G401 (cell line): Measurements from ENCODE around the gene RMDN2. TPM values are rescaled to one million over a fixed set of nuclear protein-coding genes. Genes with fewer than 3 reads are reported as not detected.

Experiments used
- DNase-seq: peaks from one replicate; pipeline ENCODE4 v3.0.0-alpha.2; 2015; ENCODE audit warnings: low spot score
- in situ Hi-C: cut with HindIII; loops from 2 replicates; pipeline ENCODE4 v1.10.0; 2016; ENCODE audit warnings: low sequenced_read_pairs, mixed read lengths
- total RNA-seq: library from RNA; depleted of rRNA; stranded (reverse); fragments of >200 nt; shearing (Covaris generic); gene quantifications from 2 replicates; pipeline ENCODE4 v1.2.3, GENCODE V29; 2014

RMDN2 gene
- total RNA-seq, 1 experiment from 2014 or later: 1.3 TPM

DNA sequence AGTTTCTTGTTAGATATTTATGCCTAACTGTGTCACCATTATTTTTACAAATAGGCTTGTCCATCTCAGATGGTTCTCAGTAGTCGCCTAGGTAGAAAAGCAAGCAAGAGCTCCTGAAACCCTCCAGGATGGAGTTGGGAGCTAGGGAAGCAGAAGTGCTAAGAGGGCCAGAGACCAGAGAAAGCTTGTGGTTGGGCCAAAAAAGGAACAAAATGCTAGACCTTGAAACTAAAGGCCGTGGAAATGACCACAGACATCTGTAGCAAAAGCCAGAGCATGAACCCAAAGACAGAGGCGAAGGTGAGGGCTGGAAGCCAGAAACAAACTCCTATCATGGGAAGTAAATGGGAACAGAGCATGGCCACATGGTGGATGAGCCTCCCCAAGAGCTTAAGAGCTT lies 29.9 kb upstream of the RMDN2 start:
- in situ Hi-C loops: no loop called here
- DNase-seq: no peak

DNA sequence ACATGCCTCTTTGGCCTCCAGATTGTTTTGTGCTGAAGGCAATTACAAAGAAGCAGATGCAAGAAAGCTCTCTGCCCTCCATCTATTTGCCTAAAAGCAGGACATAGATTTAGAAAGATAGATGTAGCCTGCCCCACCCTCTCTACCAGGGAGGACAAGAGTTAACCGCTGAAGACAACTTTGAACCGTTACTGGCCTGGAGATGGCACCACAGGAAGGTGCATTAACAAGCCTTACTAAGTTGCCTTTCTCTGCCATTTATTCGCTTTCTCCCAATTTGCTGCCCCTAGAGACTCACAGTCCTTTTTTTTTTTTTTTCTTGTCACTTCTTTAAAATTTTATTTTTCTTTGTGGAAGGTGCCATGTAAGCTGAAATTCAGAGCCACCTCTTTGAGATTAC lies 28.8 kb upstream of the RMDN2 start:
- no peak for DNase-seq
- in situ Hi-C loops: no loop called here

DNA sequence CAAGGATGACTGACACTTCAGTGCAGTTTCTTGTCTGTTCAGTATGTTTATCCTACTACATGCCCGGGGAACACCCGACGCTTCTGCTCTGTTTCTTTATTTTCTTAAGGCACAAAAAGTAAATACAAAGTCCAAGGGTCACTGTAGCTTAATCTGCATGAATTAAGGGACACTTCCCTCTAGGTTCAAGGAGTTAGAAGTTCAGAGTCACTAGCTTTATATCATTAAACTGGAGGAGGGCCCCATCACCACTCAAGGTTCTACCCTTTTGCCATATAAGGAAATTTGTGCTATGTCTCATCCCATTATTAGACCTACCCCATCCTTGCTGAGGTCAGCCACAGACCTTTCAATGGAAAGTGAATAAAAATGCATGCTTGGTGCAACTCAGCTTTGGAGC lies 27.6 kb upstream of the RMDN2 start:
- DNase-seq: no peak
- in situ Hi-C loops: no loop called here

DNA sequence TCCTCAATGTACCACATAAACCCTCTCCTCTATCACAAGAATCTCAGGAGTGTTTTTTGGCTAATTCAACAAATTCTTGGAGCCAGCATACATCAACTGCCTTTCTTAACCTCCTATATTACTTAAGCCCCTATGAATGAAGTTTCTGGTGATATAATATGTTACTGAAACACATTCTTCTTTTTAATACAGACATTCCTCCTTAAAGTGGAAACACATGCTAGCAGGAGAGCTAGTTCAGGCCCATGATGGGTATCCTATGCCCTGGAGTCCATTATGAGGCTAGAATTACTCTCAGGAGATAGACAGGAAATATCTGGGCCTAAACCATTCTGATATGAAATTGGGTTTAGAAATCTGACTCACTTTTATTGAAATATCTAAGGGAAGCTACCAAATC lies 26.6 kb upstream of the RMDN2 start:
- DNase-seq: no peak
- in situ Hi-C loops: no loop called here

DNA sequence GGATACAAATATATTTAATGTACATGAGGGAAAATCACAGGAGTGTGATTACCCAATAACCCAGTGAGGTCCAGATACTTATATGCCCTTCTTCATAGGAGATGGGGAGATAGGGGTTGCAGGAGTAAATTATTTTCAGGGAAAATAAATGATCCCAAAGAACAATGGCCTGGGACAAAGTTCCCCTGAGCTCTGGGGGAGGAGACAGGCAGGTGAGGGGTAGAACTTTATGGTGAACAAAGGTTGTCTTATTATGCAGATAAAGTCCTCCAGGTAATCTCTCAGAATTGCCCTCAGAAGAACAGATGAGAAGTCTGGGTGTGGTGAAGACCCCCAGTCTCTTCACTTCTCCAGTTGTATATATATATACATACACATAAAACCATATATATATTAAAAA lies 22.1 kb upstream of the RMDN2 start:
- in situ Hi-C loops: no loop called here

DNA sequence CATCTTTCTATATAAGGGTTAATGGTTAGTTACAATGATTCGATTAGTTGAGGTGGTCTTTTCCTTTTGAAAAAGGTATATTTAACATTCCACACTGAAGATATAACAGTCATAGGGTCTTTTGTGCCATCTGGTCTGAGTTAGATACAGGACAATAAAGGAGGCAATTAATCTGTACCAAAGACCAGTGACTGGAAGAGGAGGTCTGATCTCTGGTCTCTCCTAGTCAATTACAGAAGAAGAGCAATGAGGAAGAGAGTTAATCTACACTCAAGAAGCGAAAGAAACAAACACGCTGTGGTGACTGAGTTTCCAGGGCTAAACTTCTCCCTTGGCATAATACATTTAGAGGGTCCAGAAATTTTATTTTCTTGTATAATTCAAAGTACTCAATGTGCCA lies 20.7 kb upstream of the RMDN2 start:
- in situ Hi-C loops: no loop called here
- no peak for DNase-seq

More for the DNA sequence above, 22.1 kb upstream of the RMDN2 start:
- DNase-seq: no peak

DNA sequence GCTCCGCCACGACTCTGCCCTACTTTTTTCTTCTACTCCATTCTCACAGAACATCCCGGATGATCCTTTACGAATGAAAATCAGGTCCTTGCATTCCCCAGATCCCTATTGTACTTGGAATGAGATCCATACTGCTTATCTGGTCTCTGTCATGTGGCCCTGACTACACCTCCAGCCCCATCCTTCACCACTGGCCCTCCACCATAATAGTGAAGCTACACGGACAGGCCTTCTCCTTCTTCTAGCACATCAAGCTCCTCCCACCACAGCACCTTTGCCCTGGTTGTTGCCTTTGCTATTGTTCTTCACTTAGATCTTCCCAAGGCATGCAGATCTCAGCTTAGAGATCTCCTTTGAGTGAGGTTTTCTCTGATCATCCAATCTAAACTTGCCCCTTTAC lies 20.1 kb upstream of the RMDN2 start:
- in situ Hi-C loops: no loop called here

DNA sequence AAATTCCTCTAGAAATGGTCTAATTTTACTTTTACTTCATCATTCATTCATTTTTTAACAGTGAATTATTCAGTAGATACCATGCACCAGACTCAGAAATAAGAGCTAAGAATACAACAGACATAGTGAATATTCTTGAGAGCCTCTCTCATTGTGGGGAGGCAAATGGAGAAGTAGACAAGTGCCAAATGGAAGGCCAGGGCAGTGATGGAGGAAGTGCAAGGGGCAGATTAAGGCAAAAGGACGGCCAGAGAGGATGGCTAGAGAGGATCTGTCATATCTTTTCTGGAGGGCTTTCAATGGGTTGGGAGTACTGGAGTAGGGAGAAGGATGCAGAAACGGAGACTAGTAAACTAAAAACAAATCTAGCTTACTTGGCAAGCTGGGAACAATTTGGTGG lies 19.0 kb upstream of the RMDN2 start:
- no peak for DNase-seq
- in situ Hi-C loops: no loop called here

More for the DNA sequence above, 20.1 kb upstream of the RMDN2 start:
- no peak for DNase-seq

DNA sequence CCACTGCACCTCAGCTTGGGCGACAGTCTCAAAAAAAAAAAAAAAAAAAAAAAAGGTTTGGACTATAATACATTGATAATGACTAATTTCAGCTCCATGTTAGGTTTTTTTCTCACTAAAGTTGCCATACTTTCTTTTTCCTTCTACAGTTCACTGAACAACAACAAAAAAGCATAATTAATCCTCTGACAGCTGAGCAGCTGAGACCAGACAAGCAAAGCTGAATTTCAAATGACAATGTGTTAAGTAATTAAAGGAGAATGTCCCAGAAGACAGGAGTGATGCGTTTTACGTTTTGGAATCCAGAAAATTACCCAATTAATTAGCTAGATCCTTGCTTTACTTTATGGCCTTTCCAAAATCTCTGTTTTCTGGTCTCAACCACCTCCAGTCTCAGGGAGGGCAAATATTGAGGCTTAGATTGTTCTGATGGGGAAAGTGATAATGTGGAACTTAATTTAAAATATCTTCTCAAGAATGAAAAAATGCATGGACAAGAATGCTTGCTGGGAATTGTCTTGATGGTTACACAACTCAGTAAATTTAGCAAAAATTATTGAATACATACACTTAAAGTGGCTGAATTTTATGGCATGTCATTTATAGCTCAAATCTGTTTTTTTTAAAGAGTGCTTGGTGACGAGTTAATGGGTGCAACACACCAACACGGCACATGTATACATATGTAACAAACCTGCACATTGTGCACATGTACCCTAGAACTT lies 17.4 kb upstream of the RMDN2 start:
- in situ Hi-C loops: no loop called here
- no peak for DNase-seq

DNA sequence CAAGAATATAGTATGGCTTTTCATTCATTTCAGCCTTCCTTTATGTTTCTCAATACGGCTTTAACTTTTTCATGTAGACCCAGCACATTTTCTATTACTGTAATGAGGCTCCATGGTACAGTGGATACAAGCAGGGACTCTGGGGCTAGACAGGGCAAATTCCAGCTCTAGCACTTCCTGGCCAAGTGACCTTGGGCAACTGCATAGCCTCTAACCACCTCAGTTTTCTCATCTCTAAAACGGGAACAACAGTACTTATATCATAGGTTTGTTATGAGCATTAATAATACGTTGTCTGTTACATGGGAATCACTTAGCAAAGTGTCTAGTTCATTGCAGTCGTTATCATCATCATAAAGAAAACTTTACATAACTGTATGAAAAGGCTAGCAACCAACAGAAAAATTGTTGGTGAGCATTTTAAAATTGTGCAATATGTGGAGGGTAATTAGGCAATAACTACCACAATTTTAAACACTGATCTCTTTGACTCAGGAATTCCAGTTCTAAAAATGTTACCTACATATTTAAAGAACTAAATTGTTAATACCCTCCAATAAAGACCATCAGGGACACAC lies 13.7 kb upstream of the RMDN2 start:
- in situ Hi-C loops: no loop called here
- DNase-seq: no peak

DNA sequence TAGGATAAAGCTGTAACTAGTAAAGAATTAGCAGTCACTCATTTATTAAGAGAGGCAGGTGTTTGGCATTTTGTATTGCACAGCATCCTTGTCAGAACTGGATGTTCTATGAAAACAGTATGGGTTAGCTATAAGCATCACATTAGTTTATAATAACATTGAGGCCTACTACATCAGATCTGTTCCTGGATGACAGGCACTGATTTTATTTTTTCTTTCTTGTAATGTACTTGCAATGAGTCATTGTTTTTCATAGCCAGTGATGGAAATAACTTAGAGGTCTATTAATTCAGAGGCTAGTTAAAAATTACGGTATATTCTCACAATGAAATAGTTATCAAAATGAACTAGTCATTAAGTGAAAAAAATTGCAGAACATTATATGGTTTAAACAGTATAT lies 13.0 kb upstream of the RMDN2 start:
- DNase-seq: no peak
- in situ Hi-C loops: no loop called here

DNA sequence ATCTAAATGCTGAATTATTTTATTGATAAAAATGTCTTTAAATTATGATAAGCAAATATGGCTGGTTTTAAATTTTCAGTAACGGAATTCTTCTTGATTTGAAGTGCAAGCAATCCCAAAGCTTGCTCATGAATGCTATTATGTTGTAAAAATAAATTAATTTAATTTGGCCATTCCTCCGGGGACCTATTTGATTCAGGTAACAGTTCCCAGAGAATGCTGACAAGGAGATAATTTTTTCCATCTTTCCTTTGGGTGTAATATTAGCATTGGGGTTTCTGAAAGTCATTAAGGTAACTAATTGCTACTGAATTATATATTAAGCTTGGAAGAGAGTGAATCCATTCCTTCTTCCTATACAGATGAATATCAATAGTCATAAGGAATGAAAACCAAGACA lies 12.5 kb upstream of the RMDN2 start:
- in situ Hi-C loops: no loop called here
- DNase-seq: no peak

DNA sequence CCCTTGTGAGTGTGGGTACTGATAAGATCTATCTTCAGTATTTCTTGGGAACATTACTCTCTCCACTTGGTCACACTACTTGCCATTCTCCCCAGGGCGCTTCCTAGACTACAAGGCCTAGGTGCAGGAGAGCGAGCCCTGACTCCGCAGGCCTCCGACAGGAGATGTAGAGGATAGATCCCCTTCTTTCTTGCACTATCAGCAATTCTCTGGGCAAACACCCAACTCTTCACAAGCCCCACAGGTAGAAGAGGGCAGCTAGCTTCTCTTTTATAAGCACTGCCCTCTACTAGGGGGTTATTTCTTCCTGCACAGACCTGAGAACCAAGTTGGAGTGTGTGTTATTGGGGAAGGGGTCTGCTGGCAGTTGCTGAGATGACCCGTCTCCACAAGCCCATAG lies 10.7 kb upstream of the RMDN2 start:
- no peak for DNase-seq
- in situ Hi-C loops: no loop called here

DNA sequence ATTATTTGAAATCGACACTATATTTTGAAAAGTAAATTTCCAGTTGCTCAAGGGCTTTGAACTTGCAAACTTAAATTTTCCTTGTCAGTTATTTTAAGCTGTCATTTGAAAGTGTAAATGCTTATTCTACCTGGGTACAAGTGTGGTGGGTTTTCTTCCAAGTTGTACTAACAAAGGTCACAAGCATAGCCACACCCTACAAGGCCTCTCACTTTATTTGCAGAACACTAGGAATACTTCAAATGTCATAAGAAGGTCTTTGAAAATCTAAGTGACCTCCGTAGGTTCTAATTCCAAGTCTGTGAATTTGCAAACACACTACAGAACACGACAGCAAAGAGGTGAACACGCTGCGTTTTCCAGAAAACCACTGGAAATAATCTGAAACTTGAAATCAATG lies 9.3 kb upstream of the RMDN2 start:
- in situ Hi-C loops: no loop called here

DNA sequence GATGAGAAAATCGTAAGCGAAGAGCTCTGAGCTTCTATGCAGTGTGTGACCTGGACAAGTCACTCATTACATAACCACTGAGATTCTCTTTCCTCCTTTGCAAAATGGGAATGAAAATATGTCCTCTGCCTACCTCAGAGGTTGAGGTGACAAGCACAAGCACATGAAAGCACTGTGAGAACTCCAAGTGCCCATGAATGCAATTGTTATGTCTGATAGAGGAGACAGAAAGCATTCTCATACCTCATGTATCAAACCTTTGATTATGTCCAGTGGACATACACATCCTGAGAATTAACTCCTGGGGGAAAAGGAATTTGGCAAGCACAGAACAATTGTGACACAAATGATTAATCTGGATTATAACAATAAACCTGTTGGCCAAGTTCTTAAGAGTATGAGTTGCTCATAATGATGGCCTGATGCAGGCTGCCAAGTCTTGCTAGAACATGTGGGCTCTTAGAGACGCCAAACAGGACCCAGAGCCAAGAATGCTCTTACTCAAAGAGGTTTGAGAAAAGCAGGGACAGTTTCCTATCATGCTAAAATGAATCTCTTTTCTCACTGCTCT lies 8.5 kb upstream of the RMDN2 start:
- in situ Hi-C loops: no loop called here
- DNase-seq: peak; percentile 13

More for the DNA sequence above, 9.3 kb upstream of the RMDN2 start:
- DNase-seq: no peak

DNA sequence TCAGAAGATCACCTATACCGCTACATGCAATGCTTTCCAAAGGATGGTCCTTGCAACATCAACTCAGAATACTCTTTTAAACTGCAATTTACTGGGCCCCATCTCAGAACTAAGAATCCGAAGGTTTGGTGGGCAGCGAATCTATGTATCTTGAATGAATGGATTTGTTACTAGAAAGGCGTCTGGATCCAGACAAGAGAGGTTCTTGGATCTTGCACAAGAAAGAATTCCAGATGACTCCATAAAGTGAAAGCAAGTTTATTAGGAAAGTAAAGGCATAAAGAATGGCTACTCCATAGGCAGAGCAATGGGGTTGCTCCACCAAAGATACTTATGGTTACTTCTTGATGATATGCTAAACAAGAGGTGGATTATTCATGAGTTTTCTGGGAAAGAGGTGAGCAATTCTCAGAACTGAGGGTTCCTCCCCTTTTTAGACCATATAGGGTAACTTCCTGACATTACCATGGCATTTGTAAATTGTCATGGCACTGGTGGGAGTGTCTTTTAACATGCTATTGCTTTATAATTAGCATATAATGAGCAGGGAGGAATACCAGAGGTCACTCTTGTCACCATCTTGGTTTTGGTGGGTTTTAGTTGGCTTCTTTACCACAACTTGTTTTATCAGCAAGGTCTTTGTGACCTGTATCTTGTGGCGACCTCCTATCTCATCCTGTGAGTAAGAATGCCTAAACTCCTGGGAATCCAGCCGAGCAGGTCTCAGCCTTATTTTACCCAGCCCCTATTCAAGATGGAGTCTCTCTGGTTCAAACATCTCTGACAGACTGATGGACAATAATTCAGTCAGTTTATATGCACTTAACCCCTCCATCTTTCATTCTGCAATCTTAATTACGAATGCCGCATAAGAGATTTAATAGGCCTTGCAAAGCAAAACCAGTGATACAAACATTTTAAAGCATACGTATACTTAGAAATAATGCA lies 7.5 kb upstream of the RMDN2 start:
- in situ Hi-C loops: no loop called here
- no peak for DNase-seq

DNA sequence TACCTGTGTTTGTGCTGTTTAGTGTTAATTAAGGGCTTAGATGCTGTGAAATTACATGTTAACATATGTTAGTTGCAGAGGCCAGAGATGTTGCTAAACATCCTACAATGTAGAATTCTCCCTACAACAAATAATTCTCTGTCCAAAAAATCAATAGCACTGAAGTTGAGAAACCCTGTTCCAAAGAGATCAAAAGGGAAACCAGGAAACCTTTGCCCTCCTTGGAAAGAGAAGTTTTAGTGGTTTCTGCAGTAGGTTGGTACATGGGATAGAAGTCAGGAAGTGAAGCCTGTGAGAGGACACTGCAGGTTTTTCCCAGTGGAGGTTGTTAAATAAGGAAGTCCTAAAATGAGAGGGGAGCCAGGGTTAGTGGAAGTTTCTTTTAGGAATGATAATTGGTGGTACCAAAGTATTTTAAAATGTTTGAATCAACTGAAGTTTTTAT lies 6.3 kb upstream of the RMDN2 start:
- in situ Hi-C loops: no loop called here
- DNase-seq: no peak

DNA sequence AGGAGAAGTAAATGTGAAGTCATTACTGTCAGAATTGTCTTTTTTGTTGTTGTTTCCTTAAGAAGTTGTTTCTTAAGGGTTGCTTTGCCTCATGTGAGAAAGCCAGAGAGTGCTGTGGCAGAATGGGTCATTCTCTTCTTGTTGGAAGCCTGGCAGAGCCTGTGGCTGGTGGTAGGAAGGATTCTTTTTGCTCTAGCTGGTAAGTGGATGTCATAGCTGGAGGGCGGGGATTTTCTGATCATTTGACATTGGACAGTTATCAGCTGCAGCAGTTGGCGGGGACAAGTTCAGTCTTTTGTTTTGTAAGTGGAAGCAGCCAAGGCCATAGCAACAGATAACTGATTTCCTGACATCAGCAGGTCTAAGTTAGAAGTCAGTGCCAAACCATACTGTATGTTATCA lies 5.5 kb upstream of the RMDN2 start:
- DNase-seq: no peak
- in situ Hi-C loops: no loop called here

DNA sequence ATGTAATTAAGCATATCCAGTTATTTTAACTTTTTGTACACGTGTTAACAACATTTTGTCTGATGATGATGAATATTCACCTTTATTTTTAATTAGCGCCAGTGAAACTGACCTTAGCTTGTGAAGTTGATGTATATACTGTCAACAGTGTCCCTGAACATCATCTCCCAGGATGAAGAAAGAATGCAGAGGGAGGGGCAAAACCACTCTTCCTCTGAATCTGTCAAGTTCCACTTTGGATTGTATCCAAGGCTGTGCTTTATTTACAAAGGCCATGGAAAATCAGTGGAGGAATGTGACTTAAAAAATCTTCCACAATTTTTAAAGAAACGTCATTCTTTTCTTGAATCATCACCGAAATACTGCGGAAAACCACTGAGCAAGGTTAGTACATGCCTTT lies 4.5 kb upstream of the RMDN2 start:
- no peak for DNase-seq
- in situ Hi-C loops: no loop called here

DNA sequence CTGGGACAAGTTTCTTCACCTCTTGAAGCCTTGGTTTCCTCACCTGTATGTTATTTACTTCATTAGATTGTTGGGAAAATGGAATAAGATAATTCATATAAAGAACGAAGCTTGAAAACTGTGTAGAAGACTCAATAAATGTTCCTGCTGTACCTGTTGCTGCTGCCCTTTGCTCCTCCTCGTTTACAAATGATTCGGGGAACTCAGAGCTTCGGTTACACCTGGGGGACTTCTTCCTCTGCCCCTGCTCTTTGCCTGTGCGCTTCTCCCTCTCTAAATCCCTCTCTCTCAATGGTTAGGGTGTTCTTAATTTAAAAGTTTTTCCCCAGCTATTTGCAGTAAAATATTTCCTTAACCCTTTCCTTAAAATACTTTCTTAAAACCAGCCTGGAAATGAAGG lies 3.3 kb upstream of the RMDN2 start:
- DNase-seq: no peak
- in situ Hi-C loops: no loop called here
